Suprapubic skin (tissue), 4 donors: Measurements from ENCODE around the gene WWC2. TPM values are rescaled to one million over a fixed set of nuclear protein-coding genes. Genes with fewer than 3 reads are reported as not detected.

ENCODE experiments used
- DNase-seq, 2 donors: peaks; one replicate each; pipeline ENCODE4 v3.0.0-alpha.2; 2019; ENCODE audit warnings: low spot score in 2 of 2
- H3K27ac ChIP-seq: fragments of 200-600 bp; sonication (generic); one replicate; pipeline ENCODE4 v1.5.1; 2019
- H3K27me3 ChIP-seq: fragments of 200-600 bp; sonication (generic); one replicate; pipeline ENCODE4 v1.5.1; 2019
- H3K36me3 ChIP-seq: fragments of 200-600 bp; sonication (generic); one replicate; pipeline ENCODE4 v1.5.1; 2019
- H3K4me1 ChIP-seq: fragments of 200-600 bp; sonication (generic); one replicate; pipeline ENCODE4 v1.5.1; 2019
- H3K4me3 ChIP-seq: fragments of 200-600 bp; sonication (generic); one replicate; pipeline ENCODE4 v1.5.1; 2019; ENCODE audit warnings: mild to moderate bottlenecking
- H3K9me3 ChIP-seq: fragments of 200-600 bp; sonication (generic); one replicate; pipeline ENCODE4 v1.5.1; 2019
- CTCF ChIP-seq, 2 donors: fragments of 200-600 bp in 1 of 2; fragments of 450-650 bp in 1 of 2; sonication (generic) in 1 of 2; IDR thresholded peaks; one replicate each; pipeline ENCODE4 v1.5.1; 2016 to 2019; ENCODE audit warnings: antibody characterized with exemption in 2 of 2, mild to moderate bottlenecking in 1 of 2, moderate library complexity in 1 of 2
- EP300 ChIP-seq: sonication (generic); formaldehyde crosslinking; IDR thresholded peaks from one replicate; pipeline ENCODE4 v1.6.1; 2017; ENCODE audit warnings: antibody characterized with exemption
- POLR2A ChIP-seq, 2 donors: fragments of 450-650 bp; IDR thresholded peaks; one replicate each; pipeline ENCODE4 v1.6.1; 2017; ENCODE audit warnings: antibody characterized with exemption in 2 of 2, mild to moderate bottlenecking in 2 of 2, moderate library complexity in 2 of 2
- POLR2AphosphoS5 ChIP-seq, 3 donors: sonication (generic); formaldehyde crosslinking; IDR thresholded peaks; one replicate each; pipeline ENCODE4 v1.6.1; 2017; ENCODE audit warnings: antibody characterized with exemption in 3 of 3
- WGBS: methylation state at CpG from one replicate; pipeline ENCODE4 v1.1.5; 2018; 5-methylcytosine and 5-hydroxymethylcytosine counted together
- total RNA-seq, 4 donors: library from RNA; depleted of rRNA; stranded (reverse); fragments of >200 nt; gene quantifications; one replicate each; pipeline ENCODE4 v1.1.0, GENCODE V29; 2016

Gene WWC2
- total RNA-seq, 4 donors from 2014 or later: 9.2 to 30.4 (median 15.2) TPM

GRCh38 chr4:183205709-183206108 is 106.7 kb downstream of the WWC2 start:
- Histone ChIP-seq H3K9me3 (no peaks in the 10 kb centered on the region), H3K27ac (no peak overlapping the region), H3K36me3 (peaks cover 6% of the 10 kb centered on the region), H3K4me3 (no peak overlapping the region), H3K27me3 (no peaks in the 10 kb centered on the region), H3K4me1 (no peaks in the 10 kb centered on the region)
- TF ChIP-seq EP300: no peak
- no peak for TF ChIP-seq CTCF (IDR thresholded peaks at IDR 0.05)
- no peak for TF ChIP-seq POLR2AphosphoS5 (IDR thresholded peaks at IDR 0.05)
- TF ChIP-seq POLR2A (IDR thresholded peaks at IDR 0.05): no peak
- 87% methylated on average over 4 of the region's 4 CpGs for WGBS
- DNase-seq: no peak

GRCh38 chr4:183211533-183211932 is 112.5 kb downstream of the WWC2 start:
- WGBS: 95% methylated on average over 8 of the region's 8 CpGs
- Histone ChIP-seq H3K36me3 (peaks cover 6% of the 10 kb centered on the region), H3K4me3 (no peak overlapping the region), H3K9me3 (no peaks in the 10 kb centered on the region), H3K27ac (no peak overlapping the region), H3K4me1 (no peaks in the 10 kb centered on the region), H3K27me3 (no peaks in the 10 kb centered on the region)
- TF ChIP-seq POLR2AphosphoS5 (IDR thresholded peaks at IDR 0.05): no peak
- no peak for TF ChIP-seq POLR2A (IDR thresholded peaks at IDR 0.05)
- TF ChIP-seq EP300: no peak
- no peak for DNase-seq

DNA sequence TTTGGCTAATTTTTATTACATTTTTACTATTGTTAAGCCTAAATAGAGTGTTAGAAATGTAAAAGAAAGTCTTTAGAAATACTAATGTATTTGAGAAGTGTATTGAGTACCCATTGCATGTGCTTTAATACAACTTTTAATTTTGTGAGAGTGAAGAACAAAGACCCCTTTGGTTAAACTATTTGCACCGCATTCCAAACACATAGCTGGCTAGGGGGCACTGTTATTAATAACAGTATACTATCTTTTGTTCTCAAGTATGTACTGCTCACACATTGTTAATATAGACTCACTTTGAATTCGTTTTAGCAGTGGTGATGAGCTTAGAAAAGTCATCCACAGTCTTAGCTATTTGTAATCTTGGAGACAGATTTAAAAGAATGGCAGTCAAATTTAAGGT is 114.9 kb downstream of the WWC2 start:
- Histone ChIP-seq H3K9me3 (no peaks in the 10 kb centered on the region), H3K27ac (no peak overlapping the region), H3K36me3 (peaks cover 4% of the 10 kb centered on the region), H3K4me1 (no peaks in the 10 kb centered on the region), H3K4me3 (no peak overlapping the region), H3K27me3 (no peaks in the 10 kb centered on the region)
- no peak for DNase-seq
- no peak for TF ChIP-seq EP300
- TF ChIP-seq POLR2AphosphoS5 (IDR thresholded peaks at IDR 0.05): no peak
- TF ChIP-seq POLR2A (IDR thresholded peaks at IDR 0.05): no peak
- no peak for TF ChIP-seq CTCF (IDR thresholded peaks at IDR 0.05)
- WGBS: 79% methylated on average over 2 of the region's 2 CpGs

DNA sequence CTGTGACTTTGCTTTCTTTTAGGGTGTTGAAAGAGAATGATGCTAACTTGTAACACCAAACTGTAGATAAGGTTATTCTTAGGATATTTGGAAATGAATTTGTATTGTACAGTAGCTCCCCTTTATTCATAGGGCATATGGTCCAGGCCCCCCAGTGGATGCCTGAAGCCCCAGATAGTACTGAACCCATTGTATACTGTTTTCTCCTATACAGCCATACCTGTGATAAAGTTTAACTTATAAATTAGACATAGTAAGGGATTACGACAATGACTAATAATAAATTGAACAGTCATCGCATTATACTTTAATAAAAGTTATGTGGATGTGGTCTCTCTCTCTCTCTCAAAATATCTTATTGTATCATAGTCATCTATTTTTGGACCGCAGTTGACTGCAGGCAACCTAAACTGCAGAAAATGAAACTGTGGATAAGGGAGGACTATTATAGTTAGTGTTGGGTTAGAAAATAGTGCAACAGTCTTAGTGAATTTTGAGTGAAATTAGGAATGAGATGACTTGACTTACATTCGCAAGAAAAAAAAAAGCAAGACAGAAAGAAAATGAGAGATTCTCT is 115.9 kb downstream of the WWC2 start:
- Histone ChIP-seq H3K4me3 (no peak overlapping the region), H3K27ac (no peak overlapping the region), H3K36me3 (no peaks in the 10 kb centered on the region), H3K9me3 (no peaks in the 10 kb centered on the region), H3K4me1 (no peaks in the 10 kb centered on the region), H3K27me3 (no peaks in the 10 kb centered on the region)
- no peak for DNase-seq
- TF ChIP-seq POLR2AphosphoS5 (IDR thresholded peaks at IDR 0.05) (no peak), CTCF (IDR thresholded peaks at IDR 0.05) (no peak), EP300 (no peak), POLR2A (IDR thresholded peaks at IDR 0.05) (no peak)
- 93% methylated on average over 4 of the region's 4 CpGs for WGBS

DNA sequence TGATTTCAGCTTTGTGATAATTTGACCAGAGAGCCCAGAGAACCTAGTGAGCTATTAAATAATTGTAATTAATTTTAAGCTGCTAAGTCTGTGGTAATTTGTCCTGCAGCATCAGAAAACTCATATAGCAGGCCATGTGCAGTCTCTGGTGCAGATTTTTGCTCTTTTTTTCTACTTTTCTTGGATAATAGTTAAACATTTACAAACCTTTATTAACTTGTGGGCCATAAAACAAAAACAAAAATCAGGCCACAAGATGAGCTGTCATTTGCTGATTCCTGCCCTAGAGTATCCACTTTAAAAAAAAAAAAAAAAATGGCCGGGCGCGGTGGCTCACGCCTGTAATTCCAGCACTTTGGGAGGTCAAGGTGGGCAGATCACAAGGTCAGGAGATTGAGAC is 121.2 kb downstream of the WWC2 start:
- Histone ChIP-seq H3K9me3 (no peaks in the 10 kb centered on the region), H3K27me3 (no peaks in the 10 kb centered on the region), H3K27ac (no peak overlapping the region), H3K4me3 (no peak overlapping the region), H3K4me1 (no peaks in the 10 kb centered on the region), H3K36me3 (no peaks in the 10 kb centered on the region)
- DNase-seq: no peak
- 86% methylated on average over 4 of the region's 4 CpGs for WGBS
- TF ChIP-seq CTCF (IDR thresholded peaks at IDR 0.05) (no peak), POLR2A (IDR thresholded peaks at IDR 0.05) (no peak), POLR2AphosphoS5 (IDR thresholded peaks at IDR 0.05) (no peak), EP300 (no peak)

DNA sequence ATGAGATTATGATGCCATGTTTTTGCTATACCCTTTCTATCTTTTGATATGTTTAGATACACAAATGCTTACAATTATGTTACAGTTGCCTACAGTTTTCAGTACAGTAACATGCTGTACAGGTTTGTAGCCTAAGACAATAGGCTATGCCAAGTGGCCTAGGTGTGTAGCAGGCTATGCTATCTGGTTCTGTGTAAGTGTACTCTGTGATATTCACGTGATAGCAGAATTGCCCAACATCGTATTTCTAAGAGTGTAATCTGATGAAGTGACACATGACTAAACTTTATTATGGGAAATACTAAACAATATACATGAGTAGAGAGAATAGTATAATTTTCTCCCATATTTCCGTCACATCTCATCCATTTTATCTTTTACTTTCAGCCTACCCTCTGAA is 124.0 kb downstream of the WWC2 start:
- H3K27ac ChIP-seq: no peak overlapping the region
- no peak overlapping the region for H3K4me3 ChIP-seq
- 89% methylated on average over 3 of the region's 3 CpGs for WGBS
- H3K27me3 ChIP-seq: no peaks in the 10 kb centered on the region
- H3K4me1 ChIP-seq: no peaks in the 10 kb centered on the region
- no peaks in the 10 kb centered on the region for H3K9me3 ChIP-seq
- TF ChIP-seq EP300 (no peak), POLR2AphosphoS5 (IDR thresholded peaks at IDR 0.05) (no peak), POLR2A (IDR thresholded peaks at IDR 0.05) (no peak), CTCF (IDR thresholded peaks at IDR 0.05) (no peak)
- no peaks in the 10 kb centered on the region for H3K36me3 ChIP-seq
- no peak for DNase-seq
